AG09309 (cell line): ENCODE measurements around the gene KCNH5.
A peak's percentile ranks its signal among the peaks of the same experiment; 100 is the strongest.

Experiments
- DNase-seq: peaks from one replicate; pipeline ENCODE4 v3.0.0-alpha.2; 2010; ENCODE audit warnings: low read depth
- H3K4me3 ChIP-seq: 2 replicates; pipeline ENCODE4 v1.5.1; 2011; ENCODE audit warnings: mild to moderate bottlenecking, low read depth, low read length, moderate library complexity; ENCODE audit not compliant: control insufficient read depth
- TF ChIP-seq, protein P1 (sequence below): IDR thresholded peaks from 2 replicates; pipeline ENCODE4 v1.5.1; 2011; ENCODE audit warnings: mild to moderate bottlenecking, low read depth, low read length, inconsistent platforms; ENCODE audit not compliant: insufficient read depth, control insufficient read depth; ENCODE audit errors: missing control alignments

KCNH5 gene

DNA sequence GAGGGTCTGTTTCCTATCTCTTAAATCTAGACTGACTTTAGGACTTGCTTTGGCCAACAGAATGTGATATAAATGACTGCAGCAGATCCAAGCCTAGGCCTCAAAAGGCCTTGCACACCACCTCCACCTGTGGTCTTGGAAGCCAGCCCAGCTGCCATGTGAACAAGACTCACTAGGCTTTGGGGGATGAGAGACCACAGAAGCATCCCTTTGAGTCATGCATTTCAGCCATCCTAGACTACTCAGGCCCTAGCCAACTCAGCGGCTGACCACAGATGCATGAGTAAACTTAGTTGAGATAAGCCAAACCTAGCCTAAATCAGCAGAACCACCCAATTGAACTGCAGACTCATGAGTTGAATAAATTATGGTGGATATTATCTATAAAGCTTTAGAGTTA, 87.7 kb downstream of the KCNH5 start:
- TF ChIP-seq, protein P1, sequence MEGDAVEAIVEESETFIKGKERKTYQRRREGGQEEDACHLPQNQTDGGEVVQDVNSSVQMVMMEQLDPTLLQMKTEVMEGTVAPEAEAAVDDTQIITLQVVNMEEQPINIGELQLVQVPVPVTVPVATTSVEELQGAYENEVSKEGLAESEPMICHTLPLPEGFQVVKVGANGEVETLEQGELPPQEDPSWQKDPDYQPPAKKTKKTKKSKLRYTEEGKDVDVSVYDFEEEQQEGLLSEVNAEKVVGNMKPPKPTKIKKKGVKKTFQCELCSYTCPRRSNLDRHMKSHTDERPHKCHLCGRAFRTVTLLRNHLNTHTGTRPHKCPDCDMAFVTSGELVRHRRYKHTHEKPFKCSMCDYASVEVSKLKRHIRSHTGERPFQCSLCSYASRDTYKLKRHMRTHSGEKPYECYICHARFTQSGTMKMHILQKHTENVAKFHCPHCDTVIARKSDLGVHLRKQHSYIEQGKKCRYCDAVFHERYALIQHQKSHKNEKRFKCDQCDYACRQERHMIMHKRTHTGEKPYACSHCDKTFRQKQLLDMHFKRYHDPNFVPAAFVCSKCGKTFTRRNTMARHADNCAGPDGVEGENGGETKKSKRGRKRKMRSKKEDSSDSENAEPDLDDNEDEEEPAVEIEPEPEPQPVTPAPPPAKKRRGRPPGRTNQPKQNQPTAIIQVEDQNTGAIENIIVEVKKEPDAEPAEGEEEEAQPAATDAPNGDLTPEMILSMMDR = no peak
- H3K4me3 ChIP-seq = no peak overlapping the region
- peak; percentile 7 for DNase-seq

DNA sequence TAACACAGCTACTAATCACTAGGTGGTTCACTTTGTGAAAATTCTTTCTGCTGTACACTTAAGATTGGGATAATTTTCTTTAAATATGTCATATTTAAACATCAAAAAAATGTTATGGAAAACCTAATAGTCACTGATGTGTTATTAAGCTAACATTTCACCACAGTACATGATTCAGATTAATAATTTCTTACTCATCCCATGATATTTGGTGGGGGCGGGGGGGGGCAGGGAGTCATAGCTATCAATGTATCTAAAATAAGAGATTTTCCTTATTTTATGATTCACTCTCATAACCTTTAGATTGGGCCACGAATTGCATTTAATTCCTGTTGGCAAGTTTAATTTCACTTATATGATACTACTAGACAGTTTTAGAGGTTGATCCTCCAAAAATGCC, 88.8 kb downstream of the KCNH5 start:
- H3K4me3 ChIP-seq = no peak overlapping the region
- TF ChIP-seq, protein P1 = no peak
- DNase-seq = no peak

DNA sequence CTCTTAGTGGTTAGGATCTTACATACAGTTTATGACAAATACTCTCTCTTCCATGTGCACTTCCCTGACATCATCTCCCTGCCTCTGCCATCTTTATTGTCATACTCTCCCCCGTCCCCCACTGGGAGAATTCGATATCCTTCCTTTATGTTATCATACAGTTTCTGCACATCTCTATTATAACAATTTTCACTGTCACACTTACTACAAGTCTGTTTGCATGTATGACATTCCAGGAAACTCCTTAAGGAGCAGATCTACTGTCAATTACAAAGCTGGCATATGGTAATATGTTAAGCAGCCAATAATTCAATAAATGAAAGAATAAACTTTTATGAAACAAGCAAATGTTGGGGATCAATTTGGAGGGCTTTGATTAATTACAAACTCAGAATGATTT, 91.1 kb downstream of the KCNH5 start:
- no peak for DNase-seq
- TF ChIP-seq, protein P1 = no peak
- H3K4me3 ChIP-seq = no peak overlapping the region

DNA sequence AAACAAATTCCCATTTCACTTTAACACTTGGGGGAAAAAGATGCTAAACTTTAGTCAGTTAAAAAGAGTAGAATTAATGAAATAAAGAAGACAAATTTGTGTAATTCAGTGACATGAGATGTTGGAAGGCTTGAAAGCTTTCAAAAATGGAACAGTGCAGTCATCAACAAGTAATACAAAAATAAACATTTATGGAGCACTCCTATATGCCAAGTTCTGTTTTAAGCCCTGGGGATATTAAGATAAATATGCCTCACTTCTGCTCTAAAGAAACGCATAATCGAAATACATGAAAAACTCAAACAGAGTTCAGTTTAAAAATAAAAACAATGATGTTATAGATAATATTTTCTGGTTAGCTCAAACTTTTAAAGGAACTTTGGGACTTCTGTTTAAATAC, 93.0 kb downstream of the KCNH5 start:
- TF ChIP-seq, protein P1 = no peak
- no peak overlapping the region for H3K4me3 ChIP-seq
- DNase-seq = no peak

DNA sequence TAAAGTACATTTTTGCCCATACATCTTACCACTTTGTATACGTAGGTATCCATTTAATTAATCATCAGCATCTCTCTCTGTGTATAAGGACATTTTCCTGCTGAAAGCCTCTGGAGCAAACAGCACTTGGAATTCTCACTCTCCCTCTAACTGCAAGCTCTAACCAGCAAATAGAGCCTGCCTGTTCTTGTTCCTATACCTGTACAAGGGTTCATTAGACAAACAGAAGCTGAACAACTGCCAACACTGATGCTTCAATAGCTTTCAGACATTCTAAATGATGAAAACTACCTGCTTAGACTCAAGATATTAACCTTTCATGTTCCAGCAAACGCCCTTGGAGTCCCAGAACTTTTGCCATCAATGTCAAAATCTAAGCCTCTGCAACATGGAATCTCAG, 98.0 kb downstream of the KCNH5 start:
- TF ChIP-seq, protein P1 = no peak
- no peak for DNase-seq
- H3K4me3 ChIP-seq = no peak overlapping the region

DNA sequence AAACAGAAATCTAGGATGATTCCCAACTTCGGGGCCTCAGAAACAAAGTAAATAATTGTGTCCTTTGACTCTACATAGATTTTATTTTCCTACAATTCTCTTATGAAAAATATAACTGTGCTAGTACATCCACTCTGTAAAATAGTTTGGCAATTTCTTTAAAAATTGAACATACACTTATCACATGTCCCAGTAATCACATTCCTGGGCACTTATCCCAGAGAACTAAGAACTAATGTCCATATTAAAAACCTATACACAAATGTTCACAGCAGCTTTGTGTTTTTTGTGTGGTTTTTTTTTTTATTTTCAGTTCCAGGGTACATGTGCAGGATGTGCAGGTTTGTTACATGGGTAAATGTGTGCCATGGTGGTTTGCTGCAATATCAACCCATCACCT, 99.0 kb downstream of the KCNH5 start:
- H3K4me3 ChIP-seq = no peak overlapping the region
- no peak for DNase-seq
- TF ChIP-seq, protein P1 = no peak

DNA sequence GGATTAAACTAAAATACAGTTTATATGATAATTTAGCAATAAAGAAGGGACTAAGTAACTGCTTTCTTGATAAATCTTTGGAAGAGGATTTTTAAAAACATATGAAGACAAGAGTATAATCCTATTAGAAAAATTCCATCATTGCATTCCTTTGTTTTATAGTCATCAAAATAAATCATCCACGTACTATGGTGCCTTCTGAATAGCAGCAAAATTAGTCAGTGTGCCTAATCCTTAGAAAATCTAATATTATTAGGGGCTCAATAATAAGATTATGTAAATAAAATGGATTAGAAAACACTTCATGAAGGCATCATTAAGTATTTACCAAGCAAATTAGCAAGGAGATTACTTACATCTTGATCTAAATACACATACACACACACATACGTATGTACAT, 102.1 kb downstream of the KCNH5 start:
- no peak for DNase-seq
- TF ChIP-seq, protein P1 = no peak

More for the DNA sequence above, 102.1 kb downstream of the KCNH5 start:
- H3K4me3 ChIP-seq = no peak overlapping the region
